ENCODE measurements around the gene KLC1. TPM values are rescaled to one million over a fixed set of nuclear protein-coding genes. Genes with fewer than 3 reads are reported as not detected.

KLC1 gene
- total and polyA plus RNA-seq, 2 of the 8 experiments (the other 6 are each of a cell fraction or from before 2014, with no cell fraction given): 84.6 to 134 TPM

DNA sequence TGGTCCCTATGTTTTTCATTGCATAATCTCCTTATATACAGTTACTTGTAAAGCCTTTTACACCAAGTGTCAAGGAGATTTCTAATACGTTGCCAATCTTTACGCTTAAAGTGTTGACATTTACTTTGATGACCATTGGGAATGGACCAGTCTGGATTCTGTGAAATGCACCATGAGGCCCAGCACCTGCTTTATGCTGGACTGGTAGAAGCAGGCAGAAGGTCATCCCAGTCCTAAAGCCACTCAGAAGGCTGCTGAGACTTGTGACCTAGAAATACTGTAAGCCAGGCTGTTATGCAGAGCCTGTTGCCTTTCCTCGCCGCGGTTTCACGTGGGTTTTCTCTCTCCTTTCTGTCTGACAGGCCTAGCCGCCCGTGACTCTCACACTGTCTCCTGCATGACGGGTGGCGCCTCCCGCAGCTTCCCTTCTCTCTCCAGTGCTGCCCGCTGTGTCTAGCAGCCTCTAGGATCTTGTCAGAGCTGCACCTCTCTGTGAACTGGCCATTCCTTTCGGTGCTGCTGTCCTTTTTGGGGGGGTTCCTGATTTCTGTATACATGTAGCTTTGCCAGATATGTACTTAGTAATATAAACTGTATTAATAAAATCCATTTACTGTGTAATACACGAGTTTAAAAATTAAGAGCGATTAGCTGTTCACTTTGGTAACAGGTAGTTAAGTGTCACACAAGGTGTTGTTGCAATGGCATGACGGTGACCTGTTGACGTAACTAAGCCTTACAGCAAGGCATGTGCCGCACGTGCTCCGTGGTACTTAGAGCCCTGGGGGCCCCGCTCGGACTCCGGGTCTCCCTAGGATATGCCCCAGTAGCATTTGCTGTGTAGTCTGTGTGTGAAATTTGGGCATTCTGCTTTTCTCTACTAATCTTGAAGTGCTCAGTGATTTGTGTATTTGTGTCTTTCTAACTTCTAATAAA is 56.5 kb downstream of the KLC1 start:
- Histone ChIP-seq H3K79me2 (ENCODE audit: control insufficient read depth in 1 of 2, insufficient read depth in 2 of 2, low read length in 2 of 2) (peaks cover 0 to 3% of the 10 kb centered on the region in 2 experiments; a peak in 1 of 4 replicates), H3K27me3 (replicated peaks in 1 of 4; ENCODE audit: control insufficient read depth in 3 of 4, extremely low read depth in 1 of 4, insufficient read depth in 3 of 4, low read length in 3 of 4) (no peaks in the 10 kb centered on the region), H4K20me1 (replicated peaks in 1 of 2; ENCODE audit: control insufficient read depth in 1 of 2, insufficient read depth in 2 of 2, low read length in 2 of 2) (peaks cover 10 to 14% of the 10 kb centered on the region in 2 experiments), H3K4me2 (ENCODE audit: insufficient read depth in 1 of 2, low read depth in 2 of 2, low read length in 2 of 2) (no peak overlapping the region), H3K23me2 (ENCODE audit: low read depth, low read length) (no peaks in the 10 kb centered on the region), H3K23ac (ENCODE audit: insufficient read length) (no peak overlapping the region), H3K14ac (ENCODE audit: insufficient read length) (no peak overlapping the region), H3K4me3 (ENCODE audit: extremely low read depth in 1 of 4, insufficient read depth in 2 of 4, low read depth in 3 of 4, low read length in 4 of 4) (no peak overlapping the region), H4K8ac (ENCODE audit: extremely low read depth, insufficient read depth, low read length) (no peak overlapping the region), H2BK12ac (ENCODE audit: low read depth, low read length) (no peak overlapping the region), H4K5ac (ENCODE audit: insufficient read length, low read depth, low read length) (no peak overlapping the region), H2BK120ac (replicated peaks; ENCODE audit: low read depth, low read length) (no peak overlapping the region), H2BK5ac (ENCODE audit: low read depth, low read length) (no peak overlapping the region), H3K4ac (replicated peaks; ENCODE audit: insufficient read length, low read depth, low read length) (no peak overlapping the region), H4K91ac (replicated peaks; ENCODE audit: insufficient read length, low read length) (no peak overlapping the region), H3K4me1 (replicated peaks in 1 of 4; ENCODE audit: control insufficient read depth in 3 of 4, insufficient read depth in 4 of 4, low read length in 3 of 4) (peaks cover 0 to 3% (median 0%) of the 10 kb centered on the region in 4 experiments; a peak in 1 of 7 replicates), H2BK15ac (ENCODE audit: low read length) (no peak overlapping the region), H3K27ac (ENCODE audit: low read depth, low read length) (no peak overlapping the region), H3K36me3 (ENCODE audit: control insufficient read depth in 2 of 4, insufficient read depth in 4 of 4, low read length in 3 of 4) (peaks cover 15 to 64% (median 28%) of the 10 kb centered on the region in 4 experiments), H3K9me3 (ENCODE audit: insufficient read depth in 2 of 2, low read depth in 1 of 2, low read length in 1 of 2) (no peaks in the 10 kb centered on the region), H2AK5ac (ENCODE audit: low read depth, low read length) (no peak overlapping the region), H2BK20ac (ENCODE audit: low read length) (no peak overlapping the region), H3K79me1 (ENCODE audit: low read depth, low read length) (peaks cover 8% of the 10 kb centered on the region), H3K9ac (replicated peaks in 1 of 4; ENCODE audit: extremely low read depth in 1 of 4, low read depth in 3 of 4, low read length in 3 of 4) (no peak overlapping the region), H3K56ac (replicated peaks; ENCODE audit: insufficient read length, low read depth, low read length) (no peak overlapping the region), H3K18ac (ENCODE audit: extremely low read depth, low read length) (no peak overlapping the region), H2AFZ (ENCODE audit: low read length) (no peak overlapping the region)
- POLR2A ChIA-PET (ENCODE audit: partially characterized antibody): interaction anchor here (1.6 to 2.0 kb wide), 2 partner anchors 8 to 15 kb away, joined by 4 to 6 read pairs; no protein-coding TSS in a partner anchor
- DNase-seq (ENCODE audit: low read depth in 1 of 2, low spot score in 2 of 2): no peak
- WGBS, 2 experiments (ENCODE audit: extremely low coverage in 1 of 2, insufficient coverage in 1 of 2, insufficient read length in 1 of 2, insufficient replicate concordance in 2 of 2, low coverage in 1 of 2, low lambda C conversion rate in 2 of 2, missing lambda C conversion rate in 1 of 2): 97% methylated on average over 23 of the region's 23 CpGs; no CpG with 5 or more reads in 1 of the 2 experiments
- FAIRE-seq: no peak
- CTCF ChIA-PET (ENCODE audit: partially characterized antibody): interaction anchor here (1.2 kb wide), 1 partner anchor 28 kb away, joined by 3 read pairs; no protein-coding TSS in a partner anchor
- TF ChIP-seq EZH2 (IDR thresholded peaks at IDR 0.05; ENCODE audit: low read depth, low read length, severe bottlenecking) (no peak), USF2 (IDR thresholded peaks at IDR 0.05; ENCODE audit: low read length) (no peak), RBBP5 (IDR thresholded peaks at IDR 0.05; ENCODE audit: borderline replicate concordance, low read depth, low read length) (no peak), SUZ12 (IDR thresholded peaks at IDR 0.05; ENCODE audit: low read length) (no peak), SIX5 (IDR thresholded peaks at IDR 0.05; ENCODE audit: low read depth, low read length) (no peak), SAP30 (IDR thresholded peaks at IDR 0.05; ENCODE audit: insufficient read depth, insufficient replicate concordance, low read length) (no peak), BRCA1 (IDR thresholded peaks at IDR 0.05; ENCODE audit: low read depth, low read length) (no peak), SIN3A (conservative IDR thresholded peaks at IDR 0.05 in 1 of 2, IDR thresholded peaks at IDR 0.05 in 1 of 2; ENCODE audit: low read depth in 1 of 2, low read length in 2 of 2) (no peak), TAF1 (IDR thresholded peaks at IDR 0.05; ENCODE audit: low read depth, low read length) (no peak)
